Measurements from ENCODE around the gene EID2.

Gene EID2

GRCh38 chr19:39518975-39519374 lies 21.0 kb downstream of the EID2 start:
- TF ChIP-seq, protein P1, sequence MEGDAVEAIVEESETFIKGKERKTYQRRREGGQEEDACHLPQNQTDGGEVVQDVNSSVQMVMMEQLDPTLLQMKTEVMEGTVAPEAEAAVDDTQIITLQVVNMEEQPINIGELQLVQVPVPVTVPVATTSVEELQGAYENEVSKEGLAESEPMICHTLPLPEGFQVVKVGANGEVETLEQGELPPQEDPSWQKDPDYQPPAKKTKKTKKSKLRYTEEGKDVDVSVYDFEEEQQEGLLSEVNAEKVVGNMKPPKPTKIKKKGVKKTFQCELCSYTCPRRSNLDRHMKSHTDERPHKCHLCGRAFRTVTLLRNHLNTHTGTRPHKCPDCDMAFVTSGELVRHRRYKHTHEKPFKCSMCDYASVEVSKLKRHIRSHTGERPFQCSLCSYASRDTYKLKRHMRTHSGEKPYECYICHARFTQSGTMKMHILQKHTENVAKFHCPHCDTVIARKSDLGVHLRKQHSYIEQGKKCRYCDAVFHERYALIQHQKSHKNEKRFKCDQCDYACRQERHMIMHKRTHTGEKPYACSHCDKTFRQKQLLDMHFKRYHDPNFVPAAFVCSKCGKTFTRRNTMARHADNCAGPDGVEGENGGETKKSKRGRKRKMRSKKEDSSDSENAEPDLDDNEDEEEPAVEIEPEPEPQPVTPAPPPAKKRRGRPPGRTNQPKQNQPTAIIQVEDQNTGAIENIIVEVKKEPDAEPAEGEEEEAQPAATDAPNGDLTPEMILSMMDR (conservative IDR thresholded peaks at IDR 0.05), result no peak
- no peak overlapping the region for H3K27ac ChIP-seq

GRCh38 chr19:39518458-39518857 lies 21.5 kb downstream of the EID2 start:
- H3K27ac ChIP-seq, result no peak overlapping the region

DNA sequence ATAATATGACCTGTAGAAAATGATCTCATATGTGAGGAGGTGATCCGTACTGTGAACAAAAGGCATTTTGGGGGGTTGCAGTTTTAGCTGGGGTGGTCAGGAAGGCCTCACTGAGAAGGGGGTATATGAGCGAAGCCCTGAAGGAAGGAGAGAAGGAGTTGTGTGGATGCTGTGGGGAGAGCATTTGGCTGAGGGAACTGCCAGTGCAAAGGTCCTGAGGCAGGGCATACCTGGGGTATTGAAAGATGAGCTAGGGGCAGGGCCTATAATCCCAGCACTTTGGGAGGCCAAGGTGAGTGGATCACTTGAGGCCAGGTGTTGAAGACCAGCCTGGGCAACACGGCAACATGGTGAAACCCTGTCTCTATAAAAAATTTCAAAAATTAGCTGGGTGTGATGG lies 22.5 kb downstream of the EID2 start:
- no peak overlapping the region for H3K27ac ChIP-seq
- TF ChIP-seq, protein P1 (conservative IDR thresholded peaks at IDR 0.05), result no peak

More at GRCh38 chr19:39518458-39518857, 21.5 kb downstream of the EID2 start:
- TF ChIP-seq, protein P1 (conservative IDR thresholded peaks at IDR 0.05), result no peak

- TF ChIP-seq, protein P1 (conservative IDR thresholded peaks at IDR 0.05), result no peak
- H3K27ac ChIP-seq, result no peak overlapping the region
Measured at GRCh38 chr19:39516270-39516669, 23.7 kb downstream of the EID2 start.

GRCh38 chr19:39515551-39516191 lies 24.3 kb downstream of the EID2 start:
- peak overlapping the region; percentile 44; the same call in 1 of the 2 replicates for H3K27ac ChIP-seq
- TF ChIP-seq, protein P1 (conservative IDR thresholded peaks at IDR 0.05), result no peak

DNA sequence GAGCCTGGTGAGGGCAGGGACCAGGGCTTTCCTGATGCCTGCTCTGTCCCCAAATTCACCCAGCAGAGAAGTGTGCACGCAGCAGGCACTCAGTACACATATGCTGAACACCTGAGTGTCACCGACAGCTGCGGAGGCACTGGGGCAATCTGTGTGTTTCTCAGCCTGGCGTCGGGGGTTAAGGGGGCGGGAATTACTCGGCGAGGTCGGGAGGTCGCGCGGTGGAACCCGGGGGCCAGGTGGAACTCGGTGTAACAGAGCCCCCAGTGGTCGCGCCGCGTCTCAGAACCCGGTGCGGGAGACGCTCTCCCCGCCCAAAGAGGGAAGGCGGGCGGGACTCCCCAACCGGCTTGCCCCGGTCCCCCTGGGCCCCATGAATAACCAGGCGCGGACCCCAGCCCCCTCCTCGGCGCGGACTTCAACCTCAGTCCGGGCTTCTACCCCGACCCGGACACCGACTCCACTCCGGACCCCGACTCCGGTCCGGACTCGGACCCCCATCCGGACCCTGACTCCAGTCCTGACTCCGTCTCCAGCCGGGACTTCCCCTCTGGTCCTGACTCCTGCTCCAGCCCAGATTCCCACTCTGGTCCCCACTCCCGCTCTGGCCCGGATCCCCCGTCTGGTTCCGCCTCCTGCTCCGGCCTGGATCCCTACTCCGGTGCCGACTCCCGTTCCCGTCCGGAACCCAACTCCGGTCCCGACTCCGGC lies 25.0 kb downstream of the EID2 start, which contains the start of gene SELENOV:
Gene SELENOV (plus strand): TSS at position 300 of the 711 bp plus-strand sequence. CDS start 74 bp downstream, at position 374.
- peak within 1 kb of the TSS; percentile 44; the same call in 1 of the 2 replicates for H3K27ac ChIP-seq
- TF ChIP-seq, protein P1 (conservative IDR thresholded peaks at IDR 0.05), result peak; percentile 26; the same call in 1 of the 2 replicates

GRCh38 chr19:39512988-39513387 lies 27.0 kb downstream of the EID2 start:
- no peak overlapping the region for H3K27ac ChIP-seq
- TF ChIP-seq, protein P1 (conservative IDR thresholded peaks at IDR 0.05), result no peak

Data from VCaP (cell line).